ENCODE data around the gene UNC13B. TPM values are rescaled to one million over a fixed set of nuclear protein-coding genes. Genes with fewer than 3 reads are reported as not detected.

Gene UNC13B
- 0.96 TPM for total RNA-seq
- polyA plus RNA-seq: under 1 TPM in 2 of 4 donors, not detected in 2; 0.14 to 0.20 TPM

GRCh38 chr9:35161713-35162604, at the start of gene UNC13B:
Gene UNC13B, plus strand, starts transcription at chr9:35162009. Its CDS starts 275 bp downstream, at chr9:35162284.
- Histone ChIP-seq H3K27ac (ENCODE audit: insufficient read depth, low read length, poor library complexity, severe bottlenecking) (no peak within 1 kb of the TSS), H3K4me3 (ENCODE audit: low read depth, low read length) (peak within 1 kb of the TSS; percentile 72)

GRCh38 chr9:35112257-35113020, 49.4 kb upstream of the UNC13B start:
- peak overlapping the region; percentile 85 to 95 (median 89) for H3K27ac Mint-ChIP-seq
- Histone ChIP-seq H3K27me3 (ENCODE audit: control insufficient read depth, insufficient read depth, low read length) (no peaks in the 10 kb centered on the region), H3K36me3 (ENCODE audit: control insufficient read depth, insufficient read depth, low read length) (no peaks in the 10 kb centered on the region), H3K4me3 (ENCODE audit: low read depth, low read length) (peak overlapping the region; percentile 75), H3K9me3 (ENCODE audit: control insufficient read depth in 2 of 2, low read length in 2 of 2) (no peaks in the 10 kb centered on the region), H3K27ac (ENCODE audit: insufficient read depth, low read length, poor library complexity, severe bottlenecking) (peak overlapping the region; percentile 75), H3K4me1 (ENCODE audit: control insufficient read depth, insufficient read depth, low read length, poor library complexity, severe bottlenecking) (peaks cover 51% of the 10 kb centered on the region)
- H3K4me1 Mint-ChIP-seq: peaks cover 5 to 77% (median 49%) of the 10 kb centered on the region in 4 donors
- DNase-seq (no peak), ATAC-seq (ENCODE audit: low read depth in 2 of 2) (no peak)
- H3K36me3 Mint-ChIP-seq: peaks cover 3% of the 10 kb centered on the region
- peaks cover 4% of the 10 kb centered on the region for H3K27me3 Mint-ChIP-seq
- no peaks in the 10 kb centered on the region for H3K9me3 Mint-ChIP-seq
- H3K4me3 Mint-ChIP-seq: peak overlapping the region; percentile 66 to 87 (median 84)

More at GRCh38 chr9:35161713-35162604, at the start of gene UNC13B:
- Mint-ChIP-seq H3K36me3 (no peaks in the 10 kb centered on the region), H3K9me3 (peaks cover 0 to 2% (median 0%) of the 10 kb centered on the region in 7 donors), H3K4me3 (peak within 1 kb of the TSS; percentile 84 to 93 (median 88)), H3K27me3 (peaks cover 20% of the 10 kb centered on the region), H3K27ac (peak within 1 kb of the TSS in 2 of 3 donors; percentile 77 to 87), H3K4me1 (peaks cover 0 to 18% (median 9%) of the 10 kb centered on the region in 4 donors)
- DNase-seq (peak; percentile 53 to 81 (median 65)), ATAC-seq (ENCODE audit: low read depth in 2 of 2) (peak; percentile 70 to 76)
- Histone ChIP-seq H3K36me3 (ENCODE audit: control insufficient read depth, insufficient read depth, low read length) (no peaks in the 10 kb centered on the region), H3K27me3 (ENCODE audit: control insufficient read depth, insufficient read depth, low read length) (peaks cover 19% of the 10 kb centered on the region), H3K4me1 (ENCODE audit: control insufficient read depth, insufficient read depth, low read length, poor library complexity, severe bottlenecking) (peaks cover 10% of the 10 kb centered on the region), H3K9me3 (ENCODE audit: control insufficient read depth in 2 of 2, low read length in 2 of 2) (no peaks in the 10 kb centered on the region)

- Mint-ChIP-seq H3K36me3 (no peaks in the 10 kb centered on the region), H3K4me3 (peak overlapping the region; percentile 92 to 98 (median 96)), H3K4me1 (peaks cover 5 to 73% (median 49%) of the 10 kb centered on the region in 4 donors), H3K9me3 (no peaks in the 10 kb centered on the region), H3K27me3 (peaks cover 4% of the 10 kb centered on the region), H3K27ac (peak overlapping the region; percentile 89 to 97 (median 93))
- DNase-seq: peak; percentile 38 to 92 (median 68)
- Histone ChIP-seq H3K4me3 (ENCODE audit: low read depth, low read length) (peak overlapping the region; percentile 85), H3K9me3 (ENCODE audit: control insufficient read depth in 2 of 2, low read length in 2 of 2) (no peaks in the 10 kb centered on the region), H3K27me3 (ENCODE audit: control insufficient read depth, insufficient read depth, low read length) (no peaks in the 10 kb centered on the region), H3K27ac (ENCODE audit: insufficient read depth, low read length, poor library complexity, severe bottlenecking) (peak overlapping the region; percentile 92), H3K4me1 (ENCODE audit: control insufficient read depth, insufficient read depth, low read length, poor library complexity, severe bottlenecking) (peaks cover 51% of the 10 kb centered on the region), H3K36me3 (ENCODE audit: control insufficient read depth, insufficient read depth, low read length) (no peaks in the 10 kb centered on the region)
- ATAC-seq (ENCODE audit: low read depth in 2 of 2): no peak
Measured at GRCh38 chr9:35114113-35114839, 47.5 kb upstream of the UNC13B start.

GRCh38 chr9:35114840-35115628, 46.8 kb upstream of the UNC13B start:
- H3K27me3 Mint-ChIP-seq: peaks cover 4% of the 10 kb centered on the region
- H3K9me3 ChIP-seq (ENCODE audit: control insufficient read depth in 2 of 2, low read length in 2 of 2): no peaks in the 10 kb centered on the region
- peaks cover 5 to 67% (median 49%) of the 10 kb centered on the region in 4 donors for H3K4me1 Mint-ChIP-seq
- ATAC-seq (ENCODE audit: low read depth in 2 of 2) (no peak), DNase-seq (peak in 2 of 3 donors; percentile 26 to 71)
- H3K36me3 Mint-ChIP-seq: no peaks in the 10 kb centered on the region
- H3K9me3 Mint-ChIP-seq: no peaks in the 10 kb centered on the region
- peaks cover 51% of the 10 kb centered on the region for H3K4me1 ChIP-seq (ENCODE audit: control insufficient read depth, insufficient read depth, low read length, poor library complexity, severe bottlenecking)
- H3K27ac ChIP-seq (ENCODE audit: insufficient read depth, low read length, poor library complexity, severe bottlenecking): peak overlapping the region; percentile 92
- H3K27me3 ChIP-seq (ENCODE audit: control insufficient read depth, insufficient read depth, low read length): no peaks in the 10 kb centered on the region
- H3K4me3 Mint-ChIP-seq: peak overlapping the region; percentile 92 to 98 (median 96)
- H3K36me3 ChIP-seq (ENCODE audit: control insufficient read depth, insufficient read depth, low read length): no peaks in the 10 kb centered on the region
- H3K27ac Mint-ChIP-seq: peak overlapping the region; percentile 89 to 97 (median 93)
- H3K4me3 ChIP-seq (ENCODE audit: low read depth, low read length): peak overlapping the region; percentile 85

- Histone ChIP-seq H3K27me3 (ENCODE audit: control insufficient read depth, insufficient read depth, low read length) (no peaks in the 10 kb centered on the region), H3K27ac (ENCODE audit: insufficient read depth, low read length, poor library complexity, severe bottlenecking) (peak within 1 kb of the TSS; percentile 92), H3K9me3 (ENCODE audit: control insufficient read depth in 2 of 2, low read length in 2 of 2) (no peaks in the 10 kb centered on the region), H3K4me1 (ENCODE audit: control insufficient read depth, insufficient read depth, low read length, poor library complexity, severe bottlenecking) (peaks cover 45% of the 10 kb centered on the region), H3K4me3 (ENCODE audit: low read depth, low read length) (peak within 1 kb of the TSS; percentile 85), H3K36me3 (ENCODE audit: control insufficient read depth, insufficient read depth, low read length) (no peaks in the 10 kb centered on the region)
- peak within 1 kb of the TSS; percentile 89 to 97 (median 93) for H3K27ac Mint-ChIP-seq
- peak within 1 kb of the TSS; percentile 92 to 98 (median 96) for H3K4me3 Mint-ChIP-seq
- H3K9me3 Mint-ChIP-seq: no peaks in the 10 kb centered on the region
- H3K4me1 Mint-ChIP-seq: peaks cover 5 to 58% (median 45%) of the 10 kb centered on the region in 4 donors
- no peaks in the 10 kb centered on the region for H3K36me3 Mint-ChIP-seq
- H3K27me3 Mint-ChIP-seq: peaks cover 12% of the 10 kb centered on the region
- DNase-seq (peak; percentile 89 to 97 (median 94)), ATAC-seq (ENCODE audit: low read depth in 2 of 2) (peak; percentile 64 to 68)
Measured at GRCh38 chr9:35115680-35116538, 45.9 kb upstream of the UNC13B start, which contains the start of gene ATOSB. Gene ATOSB, minus strand, starts transcription at chr9:35115862. Its CDS starts 7,588 bp downstream, at chr9:35108274.

GRCh38 chr9:35116539-35116897, 45.3 kb upstream of the UNC13B start:
- peaks cover 5 to 53% (median 41%) of the 10 kb centered on the region in 4 donors for H3K4me1 Mint-ChIP-seq
- Histone ChIP-seq H3K4me3 (ENCODE audit: low read depth, low read length) (peak overlapping the region; percentile 85), H3K4me1 (ENCODE audit: control insufficient read depth, insufficient read depth, low read length, poor library complexity, severe bottlenecking) (peaks cover 41% of the 10 kb centered on the region)

More at GRCh38 chr9:35116539-35116897, 45.3 kb upstream of the UNC13B start:
- Mint-ChIP-seq H3K9me3 (no peaks in the 10 kb centered on the region), H3K36me3 (no peaks in the 10 kb centered on the region), H3K27me3 (peaks cover 14% of the 10 kb centered on the region), H3K4me3 (peak overlapping the region; percentile 92 to 98 (median 96)), H3K27ac (peak overlapping the region; percentile 83 to 97 (median 89))
- Histone ChIP-seq H3K27me3 (ENCODE audit: control insufficient read depth, insufficient read depth, low read length) (peaks cover 2% of the 10 kb centered on the region), H3K27ac (ENCODE audit: insufficient read depth, low read length, poor library complexity, severe bottlenecking) (peak overlapping the region; percentile 92), H3K9me3 (ENCODE audit: control insufficient read depth in 2 of 2, low read length in 2 of 2) (no peaks in the 10 kb centered on the region), H3K36me3 (ENCODE audit: control insufficient read depth, insufficient read depth, low read length) (no peaks in the 10 kb centered on the region)
- ATAC-seq (ENCODE audit: low read depth in 2 of 2): no peak
- no peak for DNase-seq

All from CD4-positive, CD25-positive, alpha-beta regulatory T cell (primary cell).